Esophagus (tissue), 2 donors: ENCODE results near the gene RAB8A. TPM values are rescaled to one million over a fixed set of nuclear protein-coding genes. Genes with fewer than 3 reads are reported as not detected.
"Not testable (repeated sequence)": the region's sequence is repeated elsewhere in the genome, so short reads cannot be mapped to it uniquely, and the experiment has no call there.

Experiments used
- H3K27ac ChIP-seq, 2 donors: one replicate each; pipeline ENCODE4 v1.5.1; 2013; ENCODE audit warnings: low read depth in 2 of 2, mild to moderate bottlenecking in 2 of 2, inconsistent platforms in 1 of 2, low read length in 1 of 2, moderate library complexity in 1 of 2
- H3K27me3 ChIP-seq, 2 donors: one replicate each; pipeline ENCODE4 v1.6.1; 2013; ENCODE audit warnings: low read length in 2 of 2, control low read depth in 1 of 2, mild to moderate bottlenecking in 1 of 2; ENCODE audit not compliant: insufficient read depth in 2 of 2, control insufficient read depth in 1 of 2
- H3K36me3 ChIP-seq, 2 donors: one replicate each; pipeline ENCODE4 v1.6.1; 2013; ENCODE audit warnings: low read length in 1 of 2; ENCODE audit not compliant: control insufficient read depth in 2 of 2, insufficient read depth in 2 of 2
- H3K4me1 ChIP-seq, 2 donors: one replicate each; pipeline ENCODE4 v1.6.1; 2013; ENCODE audit warnings: low read length in 1 of 2; ENCODE audit not compliant: control insufficient read depth in 2 of 2, insufficient read depth in 2 of 2
- H3K4me3 ChIP-seq, 2 donors: one replicate each; pipeline ENCODE4 v1.5.1; 2013; ENCODE audit warnings: low read length in 2 of 2, mild to moderate bottlenecking in 2 of 2, low read depth in 1 of 2, moderate library complexity in 1 of 2
- H3K9me3 ChIP-seq, 2 donors: one replicate each; pipeline ENCODE4 v1.6.1; 2013; ENCODE audit warnings: mild to moderate bottlenecking in 2 of 2, low read depth in 1 of 2, low read length in 1 of 2, moderate library complexity in 1 of 2; ENCODE audit not compliant: control insufficient read depth in 2 of 2, insufficient read depth in 1 of 2
- WGBS, 2 donors: extraction: QIAGEN DNeasy Blood & Tissue Kit; methylation state at CpG; one replicate each; pipeline ENCODE4 v1.1.7; 2013; 5-methylcytosine and 5-hydroxymethylcytosine counted together
- polyA plus RNA-seq, 2 donors: library from polyadenylated mRNA; stranded (reverse); fragments of 200-250 nt; gene quantifications; one replicate each; pipeline ENCODE4 v1.2.3, GENCODE V29; 2013
- donor health status: healthy with polysubstance abuse.
- donor health status: Bipolar disorder and iron deficiency.

The RAB8A gene
- polyA plus RNA-seq, 2 donors = 24.9 to 34.1 TPM

DNA sequence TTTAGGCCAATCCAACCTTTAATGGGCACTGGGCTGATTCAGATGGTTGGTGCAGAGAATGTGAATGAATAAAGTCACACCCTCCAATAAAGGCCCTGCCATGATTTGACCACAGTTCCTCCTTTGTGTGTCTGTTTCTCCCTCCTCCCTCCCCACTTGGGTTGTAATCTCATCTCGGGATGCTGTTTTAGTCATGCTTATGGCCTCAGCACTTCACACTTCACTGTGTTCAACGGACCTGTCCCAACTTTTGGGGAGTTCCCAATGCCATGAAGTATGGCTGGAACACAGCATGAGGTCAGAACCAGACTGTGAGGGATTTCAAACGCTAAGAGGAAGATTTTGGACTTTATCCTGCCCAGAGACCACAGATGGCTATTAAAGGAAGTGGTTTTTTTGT lies 5.6 kb upstream of the RAB8A start:
- 17 to 20% methylated on average over 3 of the region's 3 CpGs for WGBS, 2 donors
- H3K9me3 ChIP-seq = no peaks in the 10 kb centered on the region
- H3K36me3 ChIP-seq = peaks cover 4 to 12% of the 10 kb centered on the region in 2 donors
- peaks cover 0 to 2% of the 10 kb centered on the region in 2 donors for H3K4me1 ChIP-seq
- H3K27ac ChIP-seq = peak overlapping the region; percentile 14 to 61
- H3K27me3 ChIP-seq = no peaks in the 10 kb centered on the region
- no peak overlapping the region for H3K4me3 ChIP-seq

DNA sequence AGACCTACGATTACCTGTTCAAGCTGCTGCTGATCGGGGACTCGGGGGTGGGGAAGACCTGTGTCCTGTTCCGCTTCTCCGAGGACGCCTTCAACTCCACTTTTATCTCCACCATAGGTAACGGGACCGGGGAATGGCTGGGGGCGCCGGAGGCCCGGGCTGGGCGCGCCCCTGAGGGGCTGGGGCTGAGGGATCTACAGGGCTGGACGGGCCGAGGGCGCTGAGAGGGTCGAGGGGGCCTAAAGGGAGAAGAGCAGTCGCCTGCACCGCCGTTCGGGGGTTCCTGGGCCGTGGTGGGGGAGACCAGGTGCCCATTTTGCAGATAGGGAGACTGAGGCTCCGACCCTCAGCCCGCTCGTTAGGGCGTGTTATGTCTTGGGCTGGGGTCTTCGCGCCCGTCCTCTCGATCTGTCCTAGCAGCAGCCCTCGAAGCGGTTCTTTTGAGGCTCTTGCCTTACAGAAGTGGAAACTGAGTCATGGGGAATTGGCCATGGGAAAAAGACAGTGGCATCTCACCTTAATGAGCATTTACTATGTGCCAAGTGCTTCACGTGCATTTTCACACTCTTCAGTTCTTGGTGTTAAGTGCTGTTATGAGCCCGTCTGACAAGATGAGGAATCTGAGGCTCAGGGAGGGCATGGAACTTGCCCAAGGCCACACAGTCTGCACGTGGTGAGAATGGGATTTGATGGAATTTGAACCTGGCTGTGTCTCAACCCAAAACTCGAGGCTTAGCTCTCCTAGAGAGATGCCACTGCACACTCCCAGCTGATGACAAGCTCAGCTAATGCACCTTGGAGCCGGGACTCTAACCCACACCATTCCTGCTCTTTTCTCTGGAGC lies 442 bp downstream of the RAB8A start:
- Histone ChIP-seq H3K4me1 (peaks cover 2 to 12% of the 10 kb centered on the region in 2 donors), H3K9me3 (no peaks in the 10 kb centered on the region), H3K36me3 (no peaks in the 10 kb centered on the region), H3K27me3 (no peaks in the 10 kb centered on the region), H3K27ac (peak overlapping the region; percentile 88 to 89), H3K4me3 (peak overlapping the region; percentile 71 to 78)
- WGBS, 2 donors = 1 to 2% methylated on average over 36 to 37 of the region's 37 CpGs

DNA sequence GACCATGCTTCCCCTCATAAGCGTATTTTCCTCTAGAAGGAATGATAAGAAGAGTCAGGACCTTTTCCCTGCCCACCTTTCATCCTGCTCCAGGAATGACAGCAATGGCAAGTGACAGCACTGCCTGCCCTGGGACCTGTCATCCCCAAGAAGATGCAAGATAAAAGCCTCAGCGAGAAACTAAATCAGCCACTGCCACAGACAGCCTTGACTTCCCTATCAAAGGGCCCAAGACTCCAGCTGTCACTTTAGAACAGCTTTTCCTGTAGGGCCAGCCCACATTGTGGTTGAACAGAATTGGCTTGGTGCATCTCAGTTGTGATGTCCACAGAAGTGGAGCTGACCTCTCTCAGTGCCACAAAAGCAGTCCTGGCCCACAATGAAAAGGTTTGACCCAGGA lies 1.1 kb downstream of the RAB8A start:
- peaks cover 0 to 3% of the 10 kb centered on the region in 2 donors for H3K36me3 ChIP-seq
- 38 to 46% methylated on average over 2 of the region's 2 CpGs for WGBS, 2 donors
- H3K27ac ChIP-seq = peak overlapping the region in 1 of 2 donors; percentile 34
- H3K4me1 ChIP-seq = peaks cover 2 to 12% of the 10 kb centered on the region in 2 donors
- H3K9me3 ChIP-seq = no peaks in the 10 kb centered on the region
- no peaks in the 10 kb centered on the region for H3K27me3 ChIP-seq
- H3K4me3 ChIP-seq = peak overlapping the region in 1 of 2 donors; percentile 78

DNA sequence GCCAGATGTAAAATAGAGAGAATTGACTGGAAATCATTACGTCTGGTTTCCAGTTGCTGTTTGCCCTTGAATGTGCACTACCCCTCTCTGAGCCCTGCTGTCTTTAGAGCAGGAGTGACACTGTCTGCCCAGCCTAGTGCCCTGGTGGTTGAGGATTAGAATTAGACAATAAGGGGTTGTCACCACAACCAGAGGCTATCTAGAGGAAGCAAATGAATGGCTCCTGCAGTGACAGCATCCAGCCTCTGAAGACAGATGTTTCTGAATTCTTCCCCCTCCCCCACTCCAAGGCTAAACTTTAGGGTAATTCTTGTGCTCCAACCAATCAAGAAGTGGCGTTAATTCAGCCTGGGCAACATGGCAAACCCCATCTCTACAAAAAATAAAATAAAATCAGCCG lies 2.0 kb downstream of the RAB8A start:
- Histone ChIP-seq H3K27ac (no peak overlapping the region), H3K27me3 (no peaks in the 10 kb centered on the region), H3K4me3 (no peak overlapping the region), H3K4me1 (peaks cover 2 to 12% of the 10 kb centered on the region in 2 donors), H3K36me3 (peaks cover 3 to 12% of the 10 kb centered on the region in 2 donors), H3K9me3 (no peaks in the 10 kb centered on the region)
- 83 to 86% methylated on average over 3 of the region's 3 CpGs for WGBS, 2 donors

DNA sequence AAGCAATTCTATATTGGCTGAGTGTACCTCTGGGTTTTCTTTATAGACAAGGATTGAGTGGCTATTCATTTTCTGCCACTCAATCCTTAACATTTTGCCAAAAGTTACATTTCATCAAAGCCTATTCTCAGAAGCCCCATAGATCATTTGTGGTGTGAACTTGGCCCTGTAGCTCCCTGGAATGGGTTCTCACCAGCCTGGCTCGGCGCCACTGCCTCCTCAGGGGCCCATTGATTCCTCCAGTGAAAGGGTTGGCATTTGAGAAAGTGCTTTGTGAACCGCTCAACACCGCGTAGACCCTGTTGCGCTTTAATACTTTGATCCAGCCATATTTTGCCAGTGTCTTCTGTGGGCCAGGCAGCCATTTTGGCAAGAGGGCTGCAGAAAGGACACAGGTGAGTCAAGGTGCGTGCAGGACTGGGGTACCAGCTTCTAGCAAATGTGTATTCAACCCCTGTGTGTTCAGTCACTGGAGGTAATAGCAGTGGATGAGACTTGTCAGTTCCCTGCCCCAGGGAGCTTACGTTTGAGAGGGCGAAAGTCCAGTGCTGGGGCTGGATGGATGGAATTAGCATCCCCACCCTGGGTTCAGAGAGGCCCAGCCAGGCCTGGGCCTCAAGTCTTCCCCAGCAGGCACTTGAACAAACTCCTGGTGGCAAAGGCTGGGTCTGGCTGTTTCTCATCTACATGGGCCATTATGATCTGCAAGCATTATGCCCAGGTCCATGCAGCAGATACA lies 3.8 kb downstream of the RAB8A start:
- Histone ChIP-seq H3K27ac (no peak overlapping the region), H3K36me3 (peaks cover 5 to 18% of the 10 kb centered on the region in 2 donors), H3K4me3 (no peak overlapping the region), H3K27me3 (no peaks in the 10 kb centered on the region), H3K4me1 (peaks cover 2 to 12% of the 10 kb centered on the region in 2 donors), H3K9me3 (no peaks in the 10 kb centered on the region)
- WGBS, 2 donors = 77 to 78% methylated on average over 9 of the region's 9 CpGs

DNA sequence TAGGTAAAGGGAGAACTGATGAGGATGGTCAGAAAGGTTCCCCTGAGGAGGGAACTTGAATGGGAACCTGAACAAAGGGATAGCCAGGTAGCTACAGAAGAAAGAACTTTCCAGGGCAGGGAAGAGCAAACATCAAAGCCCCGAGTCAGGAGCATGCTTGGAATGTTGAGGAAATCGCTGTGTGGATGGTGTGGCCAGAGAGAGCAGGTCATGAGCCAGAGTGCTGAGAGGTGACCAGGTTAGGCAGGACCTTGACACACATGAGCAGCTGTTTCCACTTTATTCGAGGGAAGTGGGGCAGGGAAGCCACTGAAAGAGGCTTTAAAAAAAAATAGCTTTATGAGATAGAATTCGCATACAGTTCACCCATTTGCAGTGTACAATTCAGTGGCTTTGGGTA lies 4.4 kb downstream of the RAB8A start:
- H3K27ac ChIP-seq = no peak overlapping the region
- WGBS, 2 donors = 65 to 68% methylated on average over 4 of the region's 4 CpGs
- no peaks in the 10 kb centered on the region for H3K9me3 ChIP-seq
- H3K36me3 ChIP-seq = peaks cover 5 to 18% of the 10 kb centered on the region in 2 donors
- H3K4me3 ChIP-seq = no peak overlapping the region
- no peaks in the 10 kb centered on the region for H3K27me3 ChIP-seq
- H3K4me1 ChIP-seq = peaks cover 2 to 12% of the 10 kb centered on the region in 2 donors

DNA sequence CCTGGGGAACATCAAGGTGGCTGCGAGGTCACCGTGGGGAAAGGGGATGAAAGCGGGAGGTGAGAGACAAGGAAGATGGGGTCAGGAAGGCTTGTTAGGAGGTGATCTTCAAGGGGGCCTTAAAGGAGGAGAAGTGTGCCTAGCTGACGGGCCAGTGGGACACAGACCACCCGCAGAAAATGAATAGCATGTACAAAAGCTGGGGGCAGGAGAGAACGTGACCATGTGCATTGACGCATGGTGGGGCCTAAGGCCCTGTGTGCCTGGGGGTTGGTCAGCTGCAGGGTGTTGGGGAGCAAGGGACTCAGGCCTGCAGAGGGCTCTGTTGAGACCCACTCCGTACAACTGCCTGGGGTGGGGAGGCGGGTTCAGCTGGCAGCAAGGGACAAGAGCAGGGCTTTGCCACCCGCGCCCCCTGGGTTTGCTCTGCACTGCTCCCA lies 5.9 kb downstream of the RAB8A start:
- Histone ChIP-seq H3K9me3 (no peaks in the 10 kb centered on the region), H3K27ac (no peak overlapping the region), H3K36me3 (peaks cover 14 to 26% of the 10 kb centered on the region in 2 donors), H3K4me3 (no peak overlapping the region), H3K27me3 (no peaks in the 10 kb centered on the region), H3K4me1 (peaks cover 2 to 18% of the 10 kb centered on the region in 2 donors)
- 87 to 89% methylated on average over 11 of the region's 11 CpGs for WGBS, 2 donors

DNA sequence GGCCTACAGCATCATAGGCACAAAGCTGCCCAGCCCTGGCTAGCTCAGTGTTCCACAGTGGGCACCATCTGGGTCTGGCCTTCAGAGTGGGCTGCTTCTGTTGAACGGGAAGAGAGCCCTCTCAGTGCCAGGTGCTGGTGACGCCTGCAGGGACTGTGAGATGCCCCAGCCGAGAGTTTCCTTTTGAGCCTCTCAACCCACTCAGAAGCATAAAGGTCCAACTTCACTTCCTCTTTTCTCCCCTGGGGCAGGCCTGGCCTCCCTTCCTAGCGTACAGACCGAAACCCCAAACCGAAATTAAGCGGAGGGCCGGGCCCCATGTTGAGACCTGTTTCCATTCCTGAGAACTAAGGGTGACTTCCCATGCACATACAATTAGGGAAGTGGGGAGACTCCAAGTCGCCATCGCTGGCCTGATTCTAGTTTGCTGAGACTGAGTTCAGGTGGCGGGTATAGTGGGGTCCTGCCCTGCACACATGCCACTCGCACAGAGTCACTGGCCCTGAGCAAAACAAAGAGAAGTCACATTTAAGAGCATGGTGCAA lies 6.9 kb downstream of the RAB8A start:
- H3K4me1 ChIP-seq = peaks cover 2 to 16% of the 10 kb centered on the region in 2 donors
- H3K27ac ChIP-seq = no peak overlapping the region
- H3K36me3 ChIP-seq = peaks cover 17 to 29% of the 10 kb centered on the region in 2 donors
- no peaks in the 10 kb centered on the region for H3K27me3 ChIP-seq
- 82% methylated on average over 12 of the region's 12 CpGs for WGBS, 2 donors
- H3K4me3 ChIP-seq = no peak overlapping the region
- no peaks in the 10 kb centered on the region for H3K9me3 ChIP-seq

DNA sequence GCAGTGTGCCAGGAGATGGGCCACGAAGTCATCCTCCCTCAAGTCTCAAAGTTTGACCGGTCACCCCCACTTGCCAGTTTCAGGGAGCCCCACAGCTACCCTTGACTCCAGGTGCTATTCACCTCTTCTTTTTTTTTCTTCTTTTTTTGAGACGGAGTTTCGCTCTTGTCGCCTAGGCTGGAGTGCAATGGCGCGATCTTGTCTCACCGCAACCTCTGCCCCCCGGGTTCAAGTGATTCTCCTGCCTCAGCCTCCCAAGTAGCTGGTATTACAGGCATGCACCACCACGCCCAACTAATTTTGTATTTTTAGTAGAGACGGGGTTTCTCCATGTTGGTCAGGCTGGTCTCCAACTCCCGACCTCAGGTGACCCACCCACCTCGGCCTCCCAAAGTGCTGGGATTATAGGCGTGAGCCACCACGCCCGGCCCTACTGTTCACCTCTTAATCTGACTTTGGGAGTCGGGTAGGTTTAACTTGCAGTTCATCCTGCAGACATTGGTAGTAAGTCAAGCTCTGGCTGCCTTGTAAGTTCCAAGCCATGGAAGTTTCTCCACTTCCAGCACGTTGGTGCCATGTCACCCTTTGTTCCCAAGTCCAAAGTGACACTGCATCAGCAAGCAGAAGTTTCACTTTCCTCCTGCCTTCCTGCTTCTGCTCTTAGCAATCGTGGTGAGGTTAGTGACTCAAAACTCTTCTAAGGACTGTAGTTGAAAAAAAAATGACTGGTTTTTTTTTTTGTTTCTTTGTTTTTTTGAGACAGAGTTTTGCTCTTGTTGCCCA lies 7.6 kb downstream of the RAB8A start:
- peaks cover 0 to 16% of the 10 kb centered on the region in 2 donors for H3K4me1 ChIP-seq
- peaks cover 17 to 33% of the 10 kb centered on the region in 2 donors for H3K36me3 ChIP-seq
- H3K4me3 ChIP-seq, H3K27me3 ChIP-seq, H3K9me3 ChIP-seq: not testable (repeated sequence)
- peak overlapping the region in 1 of 2 donors; percentile 8 for H3K27ac ChIP-seq
- 73 to 76% methylated on average over 19 of the region's 19 CpGs for WGBS, 2 donors
